GM19463 (cell line): Measurements from ENCODE around the gene CFAP61.
"Not testable (repeated sequence)": the region's sequence is repeated elsewhere in the genome, so short reads cannot be mapped to it uniquely, and the experiment has no call there.

Experiments used
- ATAC-seq: cut with Tn5 transposase; IDR thresholded peaks from one replicate; pipeline ENCODE4 v1.9.1; 2021; ENCODE audit warnings: mild to moderate bottlenecking, moderate library complexity; ENCODE audit not compliant: unreplicated experiment

Gene CFAP61

GRCh38 chr20:20052074-20052970, at the start of gene CFAP61, which contains the start of gene CRNKL1:
Gene CFAP61 (plus strand): TSS chr20:20052532. CDS start chr20:20056654, 4,122 bp downstream.
Gene CRNKL1 (minus strand): TSS chr20:20052466. CDS start chr20:20052342, 124 bp downstream.
- peak; percentile 92 for ATAC-seq

DNA sequence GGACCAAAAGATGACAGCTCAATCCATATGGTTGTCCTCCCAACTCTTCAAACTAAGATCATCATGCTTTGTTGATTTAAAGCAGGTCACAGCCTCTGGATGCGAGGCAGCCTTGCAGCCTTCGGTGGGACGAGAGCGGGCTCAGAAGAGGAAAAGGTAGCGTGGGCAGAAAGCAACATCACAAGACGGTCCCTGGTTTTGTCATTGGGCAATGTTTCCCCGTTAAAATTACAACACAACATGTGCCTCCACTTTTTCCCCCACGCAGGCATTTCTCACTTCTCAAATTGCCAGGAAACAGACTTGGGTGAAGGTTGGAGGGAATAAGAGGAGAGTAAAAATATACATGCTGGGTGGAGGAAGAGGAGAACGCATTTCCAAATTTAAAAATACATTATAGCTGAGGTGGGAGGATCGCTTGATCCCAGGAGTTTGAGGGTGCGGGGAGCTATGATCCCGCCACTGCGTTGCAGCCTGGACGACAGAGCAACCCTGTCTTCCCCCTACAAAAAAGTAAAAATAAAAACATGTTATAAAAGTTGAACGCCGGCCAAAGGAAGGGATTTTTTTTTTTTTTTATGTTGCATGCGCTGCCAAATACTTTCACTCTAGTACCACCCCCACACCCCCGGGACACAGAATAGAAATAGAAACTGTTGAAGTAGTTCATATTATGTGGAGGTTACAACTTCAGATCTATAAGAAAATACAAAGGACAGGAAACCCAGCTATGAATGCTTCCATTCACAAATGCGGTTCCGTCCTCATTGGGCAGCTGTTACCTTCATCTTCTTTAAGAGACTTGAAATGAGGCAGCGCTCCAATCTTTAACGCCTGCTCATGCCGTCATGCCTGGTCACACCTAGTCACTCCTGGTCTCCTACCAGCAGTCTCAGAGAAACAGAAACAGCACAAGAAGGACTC, 49.0 kb upstream of the CFAP61 start:
- ATAC-seq = no peak

DNA sequence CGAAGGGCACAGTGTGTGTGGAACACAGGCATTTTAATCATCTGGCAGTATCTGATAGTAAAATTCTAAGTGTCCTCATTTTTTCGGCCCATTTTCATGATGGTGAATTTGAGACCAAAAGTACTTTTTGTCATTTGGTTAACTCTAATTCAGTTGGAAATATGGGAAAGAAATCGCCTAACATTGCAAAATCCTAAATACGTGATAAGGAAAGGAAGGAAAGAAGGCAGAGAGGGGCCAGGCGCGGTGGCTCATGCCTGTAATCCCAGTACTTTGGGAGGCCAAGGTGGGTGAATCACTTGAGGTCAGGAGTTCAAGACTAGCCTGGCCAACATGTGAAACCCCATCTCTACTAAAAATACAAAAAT, 48.4 kb upstream of the CFAP61 start:
- not testable (repeated sequence) for ATAC-seq

GRCh38 chr20:20005342-20005741, 47.0 kb upstream of the CFAP61 start:
- no peak for ATAC-seq

DNA sequence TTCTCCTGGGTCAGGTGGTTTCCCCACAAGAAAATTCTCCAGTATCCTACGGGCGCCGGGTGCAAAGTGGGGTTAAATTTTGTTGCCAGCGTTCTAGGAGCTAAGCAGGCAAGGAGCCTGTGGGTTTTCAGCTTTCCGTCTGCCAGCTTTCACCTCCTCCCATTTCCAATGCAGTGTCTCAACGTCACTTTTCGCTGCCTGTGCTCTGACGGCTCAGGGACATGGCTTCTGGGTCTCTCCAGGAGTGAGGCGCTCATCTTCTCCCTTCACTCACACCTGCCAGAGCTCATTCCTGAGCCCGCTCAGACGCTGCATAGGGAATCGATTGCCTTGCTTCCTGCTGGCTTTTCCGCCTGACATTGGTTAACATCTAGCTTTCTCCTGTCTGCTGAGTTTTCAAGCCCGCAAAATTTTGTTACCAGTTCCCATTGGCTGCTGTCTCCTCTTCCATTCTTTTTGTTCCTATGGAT, 42.5 kb upstream of the CFAP61 start:
- no peak for ATAC-seq

DNA sequence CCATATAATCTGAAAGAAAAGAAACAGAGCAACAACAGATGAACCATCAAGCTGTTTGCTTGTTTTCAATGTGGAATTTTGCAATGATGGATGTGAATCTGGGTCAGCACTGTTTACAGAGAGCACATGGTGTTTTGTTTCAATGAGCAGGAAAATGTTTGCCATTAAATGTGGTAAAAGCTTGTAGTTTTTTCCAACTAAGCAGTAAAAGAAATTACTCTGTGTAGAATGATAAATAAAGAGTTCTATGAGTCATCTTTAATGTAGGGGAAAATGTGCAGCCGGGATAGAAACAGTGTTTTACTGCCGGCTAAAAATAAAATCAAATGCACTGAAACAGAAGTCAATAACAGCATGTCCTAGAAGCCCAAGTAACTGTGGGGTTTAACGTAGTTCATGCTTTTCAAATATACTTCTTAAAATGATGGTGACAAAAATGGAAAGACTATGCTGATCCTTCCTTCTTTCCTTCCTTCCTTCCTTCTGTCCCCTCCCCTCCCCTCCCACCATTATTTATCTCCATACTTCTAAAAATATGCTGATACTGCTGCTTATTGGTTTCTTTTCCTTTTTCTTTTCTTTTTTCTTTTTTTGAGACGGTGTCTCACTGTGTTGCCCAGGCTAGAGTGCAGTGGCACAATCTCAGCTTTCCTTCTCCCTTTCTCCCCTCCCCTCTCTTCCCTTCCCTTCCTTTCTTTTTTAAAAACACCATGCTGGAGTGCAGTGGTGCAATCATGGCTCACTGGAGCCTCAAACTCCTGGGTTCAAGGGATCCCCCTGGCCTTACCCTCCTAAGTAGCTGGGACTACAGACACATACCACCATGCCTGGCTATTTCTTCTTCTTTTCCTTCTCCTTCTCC, 41.5 kb upstream of the CFAP61 start:
- ATAC-seq = no peak

- ATAC-seq = no peak
Observed at GRCh38 chr20:20012541-20012940, 39.8 kb upstream of the CFAP61 start.

DNA sequence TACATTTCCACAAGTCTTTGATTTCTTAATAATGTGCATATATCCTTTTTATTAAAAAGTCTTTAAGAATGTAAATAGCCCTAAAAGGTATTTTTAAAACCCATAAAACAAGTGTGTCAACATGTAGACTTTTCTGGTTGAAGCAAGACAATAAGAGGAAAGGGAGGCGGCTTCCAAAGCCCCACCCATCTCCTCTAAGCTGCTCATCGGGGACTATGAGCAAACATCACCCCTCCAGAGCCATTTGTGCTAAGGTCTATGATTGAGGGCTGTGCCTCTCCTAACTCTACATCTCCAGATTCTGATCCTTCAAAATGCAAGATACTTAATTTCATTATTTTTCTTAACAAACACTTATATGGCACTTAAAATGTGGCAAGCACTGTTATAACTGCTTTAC, 37.7 kb upstream of the CFAP61 start:
- ATAC-seq = no peak

- ATAC-seq = peak; percentile 99
Observed at GRCh38 chr20:20017001-20017843, 35.1 kb upstream of the CFAP61 start, which contains the start of gene NAA20. Gene NAA20 (plus strand): TSS chr20:20017362. CDS start chr20:20017397, 35 bp downstream.

GRCh38 chr20:20017844-20018185, 34.5 kb upstream of the CFAP61 start:
- no peak for ATAC-seq

GRCh38 chr20:20018366-20018765, 34.0 kb upstream of the CFAP61 start:
- no peak for ATAC-seq

DNA sequence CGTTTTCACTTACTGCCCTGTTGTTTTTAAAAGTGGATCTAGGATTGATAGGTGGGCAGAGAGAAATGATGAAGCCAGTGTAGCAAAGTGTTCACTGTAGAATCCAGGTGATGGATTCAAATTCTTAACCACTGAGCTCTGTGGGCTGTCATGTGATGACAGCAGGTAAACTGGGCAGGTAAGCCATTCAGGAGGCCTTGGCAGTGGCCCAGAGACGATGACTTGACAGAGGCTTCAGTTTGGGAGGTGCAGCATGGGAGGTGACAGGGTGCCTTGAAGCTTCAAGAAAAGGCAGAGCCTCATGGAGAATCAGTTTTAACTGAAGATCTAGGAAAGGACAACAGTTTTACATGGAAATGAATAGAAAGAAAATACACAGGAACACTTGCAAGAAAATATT, 33.2 kb upstream of the CFAP61 start:
- ATAC-seq = no peak

- ATAC-seq = no peak
Observed at GRCh38 chr20:20020908-20021307, 31.4 kb upstream of the CFAP61 start.

DNA sequence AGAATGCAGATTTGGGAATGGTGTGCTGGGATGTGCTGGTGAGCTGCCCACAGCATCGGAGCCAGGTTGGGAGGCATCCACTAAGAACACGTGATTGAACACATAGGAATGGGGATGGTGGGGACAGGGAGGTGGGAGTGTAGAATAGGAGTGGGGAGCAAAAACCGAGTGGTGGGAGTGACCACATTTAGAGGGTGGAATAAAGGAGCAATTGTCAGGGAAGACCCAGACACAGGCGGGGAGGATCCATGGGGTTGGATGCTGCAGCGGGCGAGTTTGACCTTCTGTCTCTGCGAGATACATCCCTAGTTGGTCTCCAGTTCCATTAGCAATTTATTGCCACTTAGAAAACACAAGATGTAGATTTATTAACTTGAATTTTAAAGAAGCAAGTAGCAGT, 30.5 kb upstream of the CFAP61 start:
- ATAC-seq = no peak

GRCh38 chr20:20022498-20022897, 29.8 kb upstream of the CFAP61 start:
- ATAC-seq = peak; percentile 74

GRCh38 chr20:20023395-20023794, 28.9 kb upstream of the CFAP61 start:
- no peak for ATAC-seq

DNA sequence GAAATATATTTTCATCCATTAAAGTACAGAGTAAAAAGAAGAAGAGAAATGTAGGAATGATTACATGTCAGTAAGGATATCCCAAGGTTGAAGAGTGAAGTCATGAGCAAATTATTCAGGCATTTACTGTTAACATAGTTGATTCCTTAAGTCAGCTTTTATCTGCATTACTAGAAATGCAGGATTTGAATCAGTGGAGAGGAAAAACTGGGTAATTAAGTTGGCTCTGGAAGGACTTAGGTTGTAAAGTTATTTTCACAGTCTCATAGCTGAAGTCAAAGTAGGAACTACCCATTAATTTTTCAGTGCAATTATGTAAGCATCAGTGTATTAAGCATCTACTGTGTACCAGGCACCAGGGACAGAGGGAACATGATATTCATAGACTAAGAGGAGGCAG, 27.4 kb upstream of the CFAP61 start:
- no peak for ATAC-seq

DNA sequence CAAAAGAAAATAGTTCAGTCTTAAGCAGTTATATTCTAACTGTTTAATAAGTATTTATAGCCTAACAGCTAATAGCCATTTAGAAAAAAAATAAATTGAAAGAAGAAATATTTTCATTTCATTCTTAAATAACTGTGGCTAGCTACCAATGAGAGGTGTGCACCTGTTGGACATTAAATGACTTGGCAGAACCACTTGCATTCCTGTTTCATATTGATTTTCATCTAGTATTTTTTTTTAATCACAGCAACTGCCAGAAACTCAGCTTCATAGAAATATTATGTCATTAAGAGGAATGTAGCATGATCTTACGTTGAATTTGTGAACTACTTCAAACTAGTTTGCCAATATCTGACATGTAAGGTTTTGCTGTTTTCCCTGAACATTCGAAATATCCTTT, 25.0 kb upstream of the CFAP61 start:
- ATAC-seq = no peak

GRCh38 chr20:20031790-20032189, 20.5 kb upstream of the CFAP61 start:
- ATAC-seq = no peak

DNA sequence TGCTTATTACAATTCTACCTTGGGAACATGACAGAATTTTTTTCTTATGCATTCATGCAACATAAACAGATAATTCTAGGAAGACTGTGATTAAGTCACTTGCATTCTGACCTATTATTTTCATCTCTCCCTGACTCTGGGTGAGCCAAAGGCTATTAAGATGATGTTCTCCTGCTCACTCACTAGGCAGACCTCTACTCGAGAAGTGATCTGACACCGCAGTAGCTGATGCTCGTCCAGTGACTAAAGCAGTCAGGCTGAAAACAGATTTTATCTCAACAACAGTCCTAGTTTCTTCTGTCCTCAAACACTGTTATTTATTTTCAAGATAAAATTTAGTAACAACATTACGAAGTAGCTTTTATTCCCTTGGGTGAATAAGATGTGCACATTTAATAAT, 17.8 kb upstream of the CFAP61 start:
- ATAC-seq = no peak
